ENCODE measurements around the gene ZNF28. TPM values are rescaled to one million over a fixed set of nuclear protein-coding genes. Genes with fewer than 3 reads are reported as not detected.
A peak's percentile ranks its signal among the peaks of the same experiment; 100 is the strongest.
"Not testable (repeated sequence)": the region's sequence is repeated elsewhere in the genome, so short reads cannot be mapped to it uniquely, and the experiment has no call there.

Gene ZNF28
- total RNA-seq, 1 experiment from 2014 or later: 16.4 TPM

GRCh38 chr19:52829866-52830265, 8.4 kb upstream of the ZNF28 start:
- CTCF ChIA-PET; H3K36me3 Mint-ChIP-seq (ENCODE audit: insufficient read depth, unreplicated experiment); DNase-seq; H3K27ac Mint-ChIP-seq (ENCODE audit: unreplicated experiment); BruUV-seq (replicated peaks); H3K4me1 Mint-ChIP-seq (ENCODE audit: low read depth, unreplicated experiment); intact Hi-C loops (cut with micrococcal nuclease; ENCODE audit: unreplicated experiment); H3K4me3 Mint-ChIP-seq (ENCODE audit: low read depth, unreplicated experiment); H3K27me3 Mint-ChIP-seq (ENCODE audit: unreplicated experiment): not testable (repeated sequence)
- H3K9me3 Mint-ChIP-seq (ENCODE audit: low read depth, unreplicated experiment): peaks cover 16% of the 10 kb centered on the region

GRCh38 chr19:52825765-52826164, 4.3 kb upstream of the ZNF28 start:
- DNase-seq: no peak
- Mint-ChIP-seq H3K9me3 (ENCODE audit: low read depth, unreplicated experiment) (peaks cover 11% of the 10 kb centered on the region), H3K27me3 (ENCODE audit: unreplicated experiment) (no peaks in the 10 kb centered on the region), H3K4me3 (ENCODE audit: low read depth, unreplicated experiment) (no peak overlapping the region), H3K36me3 (ENCODE audit: insufficient read depth, unreplicated experiment) (peaks cover 15% of the 10 kb centered on the region), H3K4me1 (ENCODE audit: low read depth, unreplicated experiment) (peaks cover 3% of the 10 kb centered on the region), H3K27ac (ENCODE audit: unreplicated experiment) (no peak overlapping the region)
- BruUV-seq (replicated peaks): no TSS peak
- intact Hi-C loops (cut with micrococcal nuclease; ENCODE audit: unreplicated experiment): no loop called here
- CTCF ChIA-PET: interaction anchor here (0.6 kb wide), 1 partner anchor 12 kb away, joined by 3 read pairs; no protein-coding TSS in a partner anchor
- TF ChIP-seq, protein P1, sequence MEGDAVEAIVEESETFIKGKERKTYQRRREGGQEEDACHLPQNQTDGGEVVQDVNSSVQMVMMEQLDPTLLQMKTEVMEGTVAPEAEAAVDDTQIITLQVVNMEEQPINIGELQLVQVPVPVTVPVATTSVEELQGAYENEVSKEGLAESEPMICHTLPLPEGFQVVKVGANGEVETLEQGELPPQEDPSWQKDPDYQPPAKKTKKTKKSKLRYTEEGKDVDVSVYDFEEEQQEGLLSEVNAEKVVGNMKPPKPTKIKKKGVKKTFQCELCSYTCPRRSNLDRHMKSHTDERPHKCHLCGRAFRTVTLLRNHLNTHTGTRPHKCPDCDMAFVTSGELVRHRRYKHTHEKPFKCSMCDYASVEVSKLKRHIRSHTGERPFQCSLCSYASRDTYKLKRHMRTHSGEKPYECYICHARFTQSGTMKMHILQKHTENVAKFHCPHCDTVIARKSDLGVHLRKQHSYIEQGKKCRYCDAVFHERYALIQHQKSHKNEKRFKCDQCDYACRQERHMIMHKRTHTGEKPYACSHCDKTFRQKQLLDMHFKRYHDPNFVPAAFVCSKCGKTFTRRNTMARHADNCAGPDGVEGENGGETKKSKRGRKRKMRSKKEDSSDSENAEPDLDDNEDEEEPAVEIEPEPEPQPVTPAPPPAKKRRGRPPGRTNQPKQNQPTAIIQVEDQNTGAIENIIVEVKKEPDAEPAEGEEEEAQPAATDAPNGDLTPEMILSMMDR (IDR thresholded peaks at IDR 0.05; ENCODE audit: unreplicated experiment): no peak

GRCh38 chr19:52823676-52824075, 2.2 kb upstream of the ZNF28 start:
- CTCF ChIA-PET: no interaction called here
- TF ChIP-seq, protein P1 (IDR thresholded peaks at IDR 0.05; ENCODE audit: unreplicated experiment): no peak
- Mint-ChIP-seq H3K4me3 (ENCODE audit: low read depth, unreplicated experiment) (no peak overlapping the region), H3K4me1 (ENCODE audit: low read depth, unreplicated experiment) (peaks cover 11% of the 10 kb centered on the region), H3K36me3 (ENCODE audit: insufficient read depth, unreplicated experiment) (peaks cover 21% of the 10 kb centered on the region), H3K27ac (ENCODE audit: unreplicated experiment) (no peak overlapping the region), H3K27me3 (ENCODE audit: unreplicated experiment) (no peaks in the 10 kb centered on the region), H3K9me3 (ENCODE audit: low read depth, unreplicated experiment) (peaks cover 11% of the 10 kb centered on the region)
- DNase-seq: no peak
- intact Hi-C loops (cut with micrococcal nuclease; ENCODE audit: unreplicated experiment): no loop called here
- BruUV-seq (replicated peaks): no TSS peak

DNA sequence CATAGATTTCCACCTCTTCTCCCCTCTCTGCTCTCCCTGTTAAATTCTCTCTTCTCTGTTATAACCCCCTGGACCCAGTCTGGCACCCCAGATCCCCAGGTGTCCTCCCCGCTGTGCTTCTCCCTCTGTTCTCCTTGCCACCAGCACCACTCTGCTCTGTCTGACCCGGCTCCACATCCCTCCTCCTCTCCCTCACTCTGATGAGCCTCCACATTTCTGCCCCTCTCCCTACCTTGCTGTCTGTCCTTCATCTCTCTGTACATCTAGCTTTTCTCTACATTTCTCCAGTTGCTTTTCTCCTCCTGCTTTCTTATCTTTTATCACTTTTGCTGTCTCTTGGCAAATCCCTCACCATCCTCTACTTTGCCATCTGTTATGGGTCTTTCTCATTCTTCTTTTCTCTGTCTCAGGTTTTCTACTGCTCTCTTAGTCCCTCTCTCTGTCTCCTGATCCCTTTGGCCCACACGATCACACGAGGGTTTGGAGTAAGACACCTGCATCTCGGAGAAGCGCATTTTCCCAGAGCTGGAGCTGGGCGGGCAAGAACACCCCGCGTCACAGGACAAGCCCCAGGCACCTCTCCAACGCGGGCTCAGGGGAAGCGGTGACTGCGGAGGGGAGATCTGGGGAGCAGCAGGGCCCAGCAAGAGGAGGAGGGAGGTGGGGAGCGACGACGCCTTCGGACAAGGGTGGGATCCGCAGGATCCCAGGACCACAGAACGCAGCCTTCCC, 795 bp downstream of the ZNF28 start:
- CTCF ChIA-PET; intact Hi-C loops (cut with micrococcal nuclease; ENCODE audit: unreplicated experiment); H3K27me3 Mint-ChIP-seq (ENCODE audit: unreplicated experiment); DNase-seq: not testable (repeated sequence)
- Mint-ChIP-seq H3K4me1 (ENCODE audit: low read depth, unreplicated experiment) (peaks cover 11% of the 10 kb centered on the region), H3K9me3 (ENCODE audit: low read depth, unreplicated experiment) (peaks cover 15% of the 10 kb centered on the region), H3K4me3 (ENCODE audit: low read depth, unreplicated experiment) (peak overlapping the region; percentile 73), H3K36me3 (ENCODE audit: insufficient read depth, unreplicated experiment) (peaks cover 41% of the 10 kb centered on the region), H3K27ac (ENCODE audit: unreplicated experiment) (peak overlapping the region; percentile 4)
- TSS peak; percentile 77 for BruUV-seq (replicated peaks)

GRCh38 chr19:52809801-52810200, 11.6 kb downstream of the ZNF28 start:
- intact Hi-C loops (cut with micrococcal nuclease; ENCODE audit: unreplicated experiment): no loop called here
- H3K9me3 Mint-ChIP-seq (ENCODE audit: low read depth, unreplicated experiment): peaks cover 7% of the 10 kb centered on the region
- peaks cover 20% of the 10 kb centered on the region for H3K36me3 Mint-ChIP-seq (ENCODE audit: insufficient read depth, unreplicated experiment)
- H3K27me3 Mint-ChIP-seq (ENCODE audit: unreplicated experiment): no peaks in the 10 kb centered on the region
- TF ChIP-seq, protein P1 (IDR thresholded peaks at IDR 0.05; ENCODE audit: unreplicated experiment): no peak
- no TSS peak for BruUV-seq (replicated peaks)
- CTCF ChIA-PET: no interaction called here
- no peak overlapping the region for H3K4me3 Mint-ChIP-seq (ENCODE audit: low read depth, unreplicated experiment)
- no peak overlapping the region for H3K27ac Mint-ChIP-seq (ENCODE audit: unreplicated experiment)
- no peak for DNase-seq
- no peaks in the 10 kb centered on the region for H3K4me1 Mint-ChIP-seq (ENCODE audit: low read depth, unreplicated experiment)

DNA sequence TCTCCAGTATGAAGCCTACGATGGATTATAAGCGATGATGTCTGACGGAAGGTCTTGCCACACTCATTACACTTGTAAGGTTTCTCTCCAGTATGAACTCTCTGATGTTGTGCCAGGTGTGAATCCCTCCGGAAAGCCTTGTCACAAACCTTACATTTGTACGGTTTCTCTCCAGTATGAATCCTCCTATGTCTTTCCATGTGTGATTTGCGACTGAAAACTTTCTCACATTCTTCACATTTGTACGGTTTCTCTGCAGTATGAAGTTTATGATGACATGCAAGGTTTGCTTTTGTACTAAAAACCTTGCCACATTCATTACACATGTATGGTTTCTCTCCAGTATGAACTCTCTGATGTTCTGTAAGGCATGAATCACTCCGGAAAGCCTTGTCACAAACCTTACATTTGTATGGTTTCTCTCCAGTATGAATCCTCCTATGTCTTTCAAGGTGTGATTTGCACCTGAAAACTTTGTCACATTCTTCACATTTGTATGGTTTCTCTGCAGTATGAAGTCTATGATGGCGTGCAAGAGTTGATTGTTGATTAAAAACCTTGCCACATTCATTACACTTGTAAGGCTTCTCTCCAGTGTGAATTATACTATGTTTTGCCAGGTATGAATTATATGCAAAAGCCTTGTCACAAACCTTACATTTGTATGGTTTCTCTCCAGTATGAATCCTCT, 21.3 kb downstream of the ZNF28 start:
- CTCF ChIA-PET; intact Hi-C loops (cut with micrococcal nuclease; ENCODE audit: unreplicated experiment); H3K27me3 Mint-ChIP-seq (ENCODE audit: unreplicated experiment); DNase-seq; H3K27ac Mint-ChIP-seq (ENCODE audit: unreplicated experiment); H3K4me3 Mint-ChIP-seq (ENCODE audit: low read depth, unreplicated experiment); H3K4me1 Mint-ChIP-seq (ENCODE audit: low read depth, unreplicated experiment); BruUV-seq (replicated peaks): not testable (repeated sequence)
- peaks cover 30% of the 10 kb centered on the region for H3K9me3 Mint-ChIP-seq (ENCODE audit: low read depth, unreplicated experiment)
- peaks cover 32% of the 10 kb centered on the region for H3K36me3 Mint-ChIP-seq (ENCODE audit: insufficient read depth, unreplicated experiment)
